ENCODE data around the gene UQCC5.

DNA sequence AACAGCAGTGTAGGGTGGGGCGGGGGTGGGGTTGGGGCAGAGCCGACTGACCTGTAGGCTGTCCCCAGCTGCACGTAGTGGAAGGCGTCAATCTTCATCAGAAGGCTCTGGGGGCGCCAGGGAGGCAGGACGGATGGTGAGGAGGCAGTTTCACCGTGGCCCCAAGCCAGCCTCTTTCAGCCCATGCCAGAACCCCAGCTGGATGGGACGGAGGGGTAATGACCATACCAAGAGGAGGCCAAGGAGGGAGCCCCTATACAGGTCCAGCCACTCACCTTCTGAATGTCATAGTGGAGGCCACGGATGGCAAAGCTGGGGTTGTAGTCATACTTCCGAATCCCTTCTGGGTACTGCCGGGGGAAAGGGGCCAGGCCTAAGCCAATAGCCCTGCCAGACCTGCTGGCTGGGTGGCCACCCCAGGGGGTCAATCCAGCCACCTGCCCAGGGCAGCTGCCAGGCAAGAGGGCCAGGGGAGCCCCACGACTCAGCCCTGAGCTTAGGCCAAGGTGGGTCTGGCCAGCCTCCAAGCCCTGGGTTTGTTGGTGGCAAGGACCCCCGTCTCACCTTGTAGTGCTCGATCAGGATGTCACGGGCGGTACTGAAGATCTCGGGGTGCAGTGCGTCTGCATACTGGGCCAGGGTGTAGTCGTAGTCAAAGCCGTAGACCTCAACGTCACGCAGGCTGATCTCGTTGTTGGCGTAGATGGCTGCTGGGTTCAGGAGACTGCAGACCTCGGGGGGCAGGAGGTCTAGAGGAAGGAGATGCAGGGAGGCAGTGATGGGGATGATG is 7.6 kb upstream of the UQCC5 start:
- TF ChIP-seq, protein P1, sequence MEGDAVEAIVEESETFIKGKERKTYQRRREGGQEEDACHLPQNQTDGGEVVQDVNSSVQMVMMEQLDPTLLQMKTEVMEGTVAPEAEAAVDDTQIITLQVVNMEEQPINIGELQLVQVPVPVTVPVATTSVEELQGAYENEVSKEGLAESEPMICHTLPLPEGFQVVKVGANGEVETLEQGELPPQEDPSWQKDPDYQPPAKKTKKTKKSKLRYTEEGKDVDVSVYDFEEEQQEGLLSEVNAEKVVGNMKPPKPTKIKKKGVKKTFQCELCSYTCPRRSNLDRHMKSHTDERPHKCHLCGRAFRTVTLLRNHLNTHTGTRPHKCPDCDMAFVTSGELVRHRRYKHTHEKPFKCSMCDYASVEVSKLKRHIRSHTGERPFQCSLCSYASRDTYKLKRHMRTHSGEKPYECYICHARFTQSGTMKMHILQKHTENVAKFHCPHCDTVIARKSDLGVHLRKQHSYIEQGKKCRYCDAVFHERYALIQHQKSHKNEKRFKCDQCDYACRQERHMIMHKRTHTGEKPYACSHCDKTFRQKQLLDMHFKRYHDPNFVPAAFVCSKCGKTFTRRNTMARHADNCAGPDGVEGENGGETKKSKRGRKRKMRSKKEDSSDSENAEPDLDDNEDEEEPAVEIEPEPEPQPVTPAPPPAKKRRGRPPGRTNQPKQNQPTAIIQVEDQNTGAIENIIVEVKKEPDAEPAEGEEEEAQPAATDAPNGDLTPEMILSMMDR (IDR thresholded peaks at IDR 0.05; ENCODE audit: extremely low read depth in 1 of 2, insufficient read depth in 1 of 2, low read depth in 1 of 2, low read length in 2 of 2): no peak
- TF ChIP-seq POLR2A (IDR thresholded peaks at IDR 0.05; ENCODE audit: low read depth, low read length): no peak
- TF ChIP-seq POLR2AphosphoS5 (IDR thresholded peaks at IDR 0.05; ENCODE audit: insufficient read depth, low read depth, low read length): peak; percentile 17
